ENCODE data around the gene MRPS12. TPM values are rescaled to one million over a fixed set of nuclear protein-coding genes. Genes with fewer than 3 reads are reported as not detected.
A peak's percentile ranks its signal among the peaks of the same experiment; 100 is the strongest.
"Not testable (repeated sequence)": the region's sequence is repeated elsewhere in the genome, so short reads cannot be mapped to it uniquely, and the experiment has no call there.

The MRPS12 gene
- 112 and 122 TPM in 2 replicates for total RNA-seq

DNA sequence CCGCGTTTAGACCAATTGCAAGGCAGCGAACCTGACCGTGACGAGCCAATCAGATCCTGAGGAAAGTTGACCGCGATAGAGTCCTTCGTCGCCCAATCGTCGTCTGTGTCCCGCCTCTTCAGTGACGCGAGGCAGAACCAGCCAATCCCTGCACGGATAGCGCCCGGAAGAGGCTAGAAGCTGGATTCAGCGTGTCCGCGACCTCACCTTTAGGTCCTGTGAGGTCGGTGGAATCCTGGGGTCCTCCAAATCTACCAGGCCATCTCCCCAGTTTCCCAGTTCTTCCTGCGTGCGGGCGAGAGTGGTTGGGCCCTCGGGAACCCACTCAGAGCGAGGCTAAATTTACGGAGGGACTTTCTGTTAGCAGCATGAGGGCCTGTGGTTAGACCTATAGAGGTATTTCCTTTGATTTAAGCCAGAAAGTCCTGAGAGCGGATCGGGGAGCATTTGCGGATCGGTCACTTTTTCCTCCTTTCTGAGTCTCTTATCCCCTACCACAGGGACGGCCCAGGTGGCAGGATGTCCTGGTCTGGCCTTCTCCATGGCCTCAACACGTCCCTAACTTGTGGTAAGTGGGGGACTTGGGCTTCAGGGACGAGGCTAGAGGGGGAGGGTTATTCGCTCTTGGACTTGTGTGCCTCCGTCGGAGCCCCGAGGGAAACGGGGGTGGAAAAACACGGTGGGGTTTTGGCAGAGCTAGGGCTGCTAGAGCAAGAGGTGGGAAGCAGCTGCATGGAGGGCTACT, at the start of gene MRPS12:
TSS of gene MRPS12 (plus strand) at position 169 of the 745 bp plus-strand sequence. CDS start at position 520, 351 bp downstream.
- no peaks in the 10 kb centered on the region for H3K27me3 Mint-ChIP-seq
- H3K9me3 Mint-ChIP-seq: peaks cover 3% of the 10 kb centered on the region
- peaks cover 25% of the 10 kb centered on the region for H3K4me1 Mint-ChIP-seq
- peak within 1 kb of the TSS; percentile 96 for H3K27ac Mint-ChIP-seq
- H3K4me3 Mint-ChIP-seq: peak within 1 kb of the TSS; percentile 96
- peaks cover 43% of the 10 kb centered on the region for H3K36me3 Mint-ChIP-seq (ENCODE audit: low read depth)
- intact Hi-C loops (cut with micrococcal nuclease): loop anchor here (1.0 to 5.0 kb wide), 7 partner anchors 32 to 528 kb away; partner anchors contain the start of genes ECH1, FAM98C, MED29 and NFKBIB
- peak; percentile 99 for DNase-seq

- DNase-seq: no peak
These were observed 47.5 kb upstream of the MRPS12 start for GRCh38 chr19:38883286-38883685.

DNA sequence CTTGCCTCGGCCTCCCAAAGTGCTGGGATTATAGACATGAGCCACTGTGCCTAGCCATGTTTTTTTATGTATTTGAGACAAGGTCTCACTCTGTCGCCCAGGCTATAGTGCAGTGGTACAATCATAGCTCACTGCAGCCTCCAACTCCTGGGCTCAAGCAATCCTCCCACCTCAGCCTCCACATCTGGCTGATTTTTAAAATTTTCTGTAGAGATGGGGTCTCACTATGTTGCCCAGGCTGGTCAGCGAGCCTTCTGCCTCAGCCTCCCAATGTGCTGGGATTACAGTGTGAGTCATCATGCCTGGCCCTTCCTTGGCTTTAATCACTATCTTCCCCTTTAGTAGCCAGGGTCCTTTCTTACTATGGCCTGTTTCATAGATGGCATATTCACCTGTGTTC, 46.1 kb upstream of the MRPS12 start:
- H3K36me3 Mint-ChIP-seq (ENCODE audit: low read depth); H3K4me1 Mint-ChIP-seq; H3K27me3 Mint-ChIP-seq; H3K4me3 Mint-ChIP-seq; H3K9me3 Mint-ChIP-seq; intact Hi-C loops (cut with micrococcal nuclease); H3K27ac Mint-ChIP-seq; DNase-seq: not testable (repeated sequence)

More at GRCh38 chr19:38883286-38883685, 47.5 kb upstream of the MRPS12 start:
- Mint-ChIP-seq H3K4me3 (no peak overlapping the region), H3K9me3 (no peaks in the 10 kb centered on the region), H3K27me3 (no peaks in the 10 kb centered on the region), H3K36me3 (ENCODE audit: low read depth) (peaks cover 12% of the 10 kb centered on the region), H3K4me1 (peaks cover 6% of the 10 kb centered on the region), H3K27ac (peak overlapping the region; percentile 47)
- intact Hi-C loops (cut with micrococcal nuclease): no loop called here

DNA sequence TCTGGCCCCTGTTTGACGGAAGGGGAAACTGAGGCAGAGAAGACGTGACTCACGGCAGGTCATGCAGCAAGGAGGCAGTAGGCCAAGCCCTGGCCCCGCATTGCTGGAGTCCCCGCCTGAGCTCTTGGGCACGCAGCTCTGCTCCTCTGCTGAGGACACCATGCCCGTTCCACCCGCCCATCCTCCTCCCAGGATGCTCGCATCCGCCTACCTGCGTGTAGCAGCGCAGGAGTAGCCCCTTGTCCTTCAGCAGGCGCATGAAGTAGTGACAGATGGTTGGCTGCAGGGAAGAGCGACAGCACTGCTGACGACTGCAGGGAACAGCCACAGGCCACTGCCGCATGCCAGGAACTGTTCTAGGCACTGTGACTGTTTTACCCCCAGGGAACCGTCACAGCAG, 41.9 kb upstream of the MRPS12 start:
- Mint-ChIP-seq H3K9me3 (no peaks in the 10 kb centered on the region), H3K4me3 (no peak overlapping the region), H3K36me3 (ENCODE audit: low read depth) (peaks cover 6% of the 10 kb centered on the region), H3K27me3 (no peaks in the 10 kb centered on the region), H3K4me1 (no peaks in the 10 kb centered on the region), H3K27ac (no peak overlapping the region)
- no peak for DNase-seq
- intact Hi-C loops (cut with micrococcal nuclease): no loop called here

DNA sequence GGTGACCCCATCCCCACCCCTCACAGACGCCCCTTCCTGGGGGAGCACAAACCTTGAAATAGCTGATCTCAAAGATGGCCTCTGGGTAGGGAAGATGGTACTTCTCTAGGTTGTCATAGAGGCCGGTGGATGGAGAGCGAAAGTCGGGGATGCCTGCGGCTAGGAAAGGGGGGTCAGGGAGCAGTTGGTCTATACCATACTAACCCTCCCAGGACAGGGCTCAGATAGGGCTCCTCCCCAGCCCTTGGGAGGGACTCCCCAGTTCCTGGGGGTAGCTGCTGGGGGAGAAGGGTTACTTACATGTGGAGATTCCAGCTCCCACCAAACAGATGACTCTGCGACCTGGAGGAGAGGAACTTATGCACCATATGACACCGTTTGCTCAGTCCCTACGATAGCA, 40.9 kb upstream of the MRPS12 start:
- Mint-ChIP-seq H3K36me3 (ENCODE audit: low read depth) (peaks cover 9% of the 10 kb centered on the region), H3K9me3 (no peaks in the 10 kb centered on the region), H3K4me3 (no peak overlapping the region), H3K4me1 (peaks cover 2% of the 10 kb centered on the region), H3K27ac (no peak overlapping the region), H3K27me3 (no peaks in the 10 kb centered on the region)
- intact Hi-C loops (cut with micrococcal nuclease): loop anchor here (10.0 kb wide), 1 partner anchor 485 kb away; the partner anchor contains the start of gene FAM98C
- DNase-seq: no peak

DNA sequence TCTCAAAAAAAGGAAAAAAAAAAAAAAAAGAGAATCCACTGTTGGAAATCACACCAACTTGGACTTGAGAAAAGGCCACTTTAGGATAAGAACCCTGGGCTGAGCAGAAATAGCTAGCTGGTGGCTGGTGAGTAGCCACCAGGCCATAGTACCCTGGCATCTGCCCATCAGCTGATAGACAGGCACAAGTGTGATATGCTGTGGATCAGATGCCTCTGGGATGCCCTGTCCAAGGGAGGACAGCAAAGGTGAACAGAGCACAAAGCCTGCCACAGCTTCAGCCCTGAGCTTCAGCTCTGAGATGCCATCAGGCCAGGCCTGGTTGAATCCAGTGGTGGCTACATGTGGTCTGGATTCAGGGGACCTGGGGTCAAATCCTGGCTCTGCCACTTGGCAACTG, 40.1 kb upstream of the MRPS12 start:
- H3K4me3 Mint-ChIP-seq: no peak overlapping the region
- no peaks in the 10 kb centered on the region for H3K9me3 Mint-ChIP-seq
- H3K27ac Mint-ChIP-seq: no peak overlapping the region
- H3K4me1 Mint-ChIP-seq: peaks cover 2% of the 10 kb centered on the region
- no peaks in the 10 kb centered on the region for H3K27me3 Mint-ChIP-seq
- peaks cover 9% of the 10 kb centered on the region for H3K36me3 Mint-ChIP-seq (ENCODE audit: low read depth)
- intact Hi-C loops (cut with micrococcal nuclease): loop anchor here (10.0 kb wide), 1 partner anchor 486 kb away; the partner anchor contains the start of gene FAM98C
- DNase-seq: no peak

DNA sequence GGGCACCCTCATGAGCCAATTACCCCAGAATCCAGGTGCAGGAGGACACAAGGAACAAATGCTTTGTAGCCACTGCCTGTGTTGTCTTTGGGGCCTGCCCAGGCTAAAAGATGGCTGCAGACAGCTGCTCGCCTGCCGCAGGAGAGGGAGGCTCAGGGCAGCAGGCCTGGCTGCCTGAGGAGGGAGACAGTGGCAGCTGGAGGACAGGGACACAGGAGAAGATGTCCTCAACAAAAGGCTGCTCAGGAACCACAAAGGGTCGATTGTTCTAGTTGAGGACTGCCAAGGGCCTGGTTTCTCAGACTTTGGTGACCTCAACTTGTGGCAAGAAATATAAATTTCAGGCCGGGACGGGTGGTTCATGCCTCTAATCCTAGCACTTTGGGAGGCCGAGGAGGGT, 39.0 kb upstream of the MRPS12 start:
- no peaks in the 10 kb centered on the region for H3K9me3 Mint-ChIP-seq
- H3K4me3 Mint-ChIP-seq: no peak overlapping the region
- H3K36me3 Mint-ChIP-seq (ENCODE audit: low read depth): peaks cover 9% of the 10 kb centered on the region
- H3K4me1 Mint-ChIP-seq: peaks cover 2% of the 10 kb centered on the region
- no peak for DNase-seq
- no peaks in the 10 kb centered on the region for H3K27me3 Mint-ChIP-seq
- H3K27ac Mint-ChIP-seq: no peak overlapping the region
- intact Hi-C loops (cut with micrococcal nuclease): loop anchor here (10.0 kb wide), 1 partner anchor 487 kb away; the partner anchor contains the start of gene FAM98C

DNA sequence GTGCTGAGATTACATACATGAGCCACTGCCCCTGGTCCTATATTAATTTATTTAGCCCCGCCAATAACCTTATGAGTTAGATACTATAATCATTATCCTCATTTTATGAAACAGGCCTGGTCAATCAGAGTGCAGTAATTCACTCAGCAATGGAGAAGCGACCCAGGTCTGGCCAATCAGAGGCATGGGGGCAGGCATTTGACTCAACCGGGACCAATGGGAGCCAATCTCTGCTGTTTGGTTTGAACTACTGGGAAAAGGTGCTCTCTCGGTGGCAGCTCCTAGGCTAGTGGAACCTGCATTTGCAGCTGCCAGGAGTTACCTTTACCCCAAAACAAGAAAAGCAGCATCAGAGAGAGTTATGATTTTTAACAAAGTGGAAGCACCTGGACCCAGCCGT, 37.9 kb upstream of the MRPS12 start:
- Mint-ChIP-seq H3K27ac (no peak overlapping the region), H3K9me3 (no peaks in the 10 kb centered on the region), H3K4me1 (peaks cover 8% of the 10 kb centered on the region), H3K27me3 (no peaks in the 10 kb centered on the region), H3K36me3 (ENCODE audit: low read depth) (peaks cover 9% of the 10 kb centered on the region), H3K4me3 (no peak overlapping the region)
- intact Hi-C loops (cut with micrococcal nuclease): loop anchor here (10.0 kb wide), 1 partner anchor 488 kb away; the partner anchor contains the start of gene FAM98C
- DNase-seq: no peak

DNA sequence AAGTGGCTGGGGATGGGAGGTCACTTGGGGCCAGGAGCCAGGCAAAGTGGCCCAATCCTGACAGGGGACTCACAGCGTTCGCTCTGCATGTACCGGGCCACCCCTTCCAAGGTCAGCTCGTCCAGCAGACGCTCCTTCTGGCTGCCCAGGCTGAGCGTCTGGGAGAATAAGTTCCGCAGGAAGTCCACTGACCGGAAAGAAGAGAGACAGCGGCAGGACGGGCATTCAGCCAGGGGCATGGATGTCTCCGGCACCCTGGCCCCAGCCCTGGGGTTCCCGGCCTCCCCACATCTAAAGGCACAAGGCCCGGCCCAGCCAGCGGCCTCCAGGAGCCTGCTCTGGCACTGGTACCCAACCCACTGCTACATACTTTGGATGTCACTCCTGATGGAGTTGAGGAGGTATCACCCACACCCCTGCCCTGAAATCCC, 37.4 kb upstream of the MRPS12 start:
- Mint-ChIP-seq H3K27ac (no peak overlapping the region), H3K4me1 (peaks cover 13% of the 10 kb centered on the region), H3K36me3 (ENCODE audit: low read depth) (peaks cover 9% of the 10 kb centered on the region), H3K9me3 (no peaks in the 10 kb centered on the region), H3K4me3 (no peak overlapping the region), H3K27me3 (no peaks in the 10 kb centered on the region)
- intact Hi-C loops (cut with micrococcal nuclease): loop anchor here (10.0 kb wide), 1 partner anchor 489 kb away; the partner anchor contains the start of gene FAM98C
- no peak for DNase-seq

DNA sequence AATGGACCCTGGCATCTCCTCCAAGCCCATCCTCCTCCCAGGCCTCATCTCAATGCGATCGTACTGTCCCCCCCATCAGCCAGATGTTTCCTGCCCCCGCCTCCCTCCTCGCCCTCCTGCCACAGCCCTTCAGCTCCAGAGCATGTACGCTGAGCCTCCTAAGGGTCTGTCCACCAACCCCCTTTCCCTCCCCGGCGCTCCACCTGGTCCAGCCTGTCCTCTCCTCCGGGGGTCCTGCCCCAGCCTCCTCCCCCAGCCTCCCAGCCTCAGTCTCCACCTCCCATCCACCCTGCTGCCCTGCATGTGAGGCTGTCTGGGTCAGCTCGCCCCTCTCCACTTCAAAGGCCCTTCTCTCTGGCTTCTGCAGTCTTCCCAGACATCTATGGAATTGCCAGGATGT, 35.8 kb upstream of the MRPS12 start:
- Mint-ChIP-seq H3K27ac (no peak overlapping the region), H3K4me1 (peaks cover 23% of the 10 kb centered on the region), H3K9me3 (no peaks in the 10 kb centered on the region), H3K27me3 (no peaks in the 10 kb centered on the region), H3K4me3 (no peak overlapping the region), H3K36me3 (ENCODE audit: low read depth) (peaks cover 8% of the 10 kb centered on the region)
- intact Hi-C loops (cut with micrococcal nuclease): loop anchor here (5.0 to 10.0 kb wide), 2 partner anchors 490 to 558 kb away; partner anchors contain the start of genes CATSPERG and FAM98C
- DNase-seq: no peak

- Mint-ChIP-seq H3K27me3 (no peaks in the 10 kb centered on the region), H3K27ac (peak overlapping the region; percentile 95), H3K4me3 (peak overlapping the region; percentile 93), H3K9me3 (no peaks in the 10 kb centered on the region), H3K4me1 (peaks cover 35% of the 10 kb centered on the region), H3K36me3 (ENCODE audit: low read depth) (peaks cover 17% of the 10 kb centered on the region)
- intact Hi-C loops (cut with micrococcal nuclease): loop anchor here (1.0 to 10.0 kb wide), 5 partner anchors 21 to 562 kb away; partner anchors contain the start of genes CATSPERG, FAM98C, MRPS12 and RINL
- DNase-seq: no peak
These were observed 31.8 kb upstream of the MRPS12 start for GRCh38 chr19:38898788-38899446.

GRCh38 chr19:38899447-38900201, 31.1 kb upstream of the MRPS12 start, which contains the start of the genes NFKBIB and SIRT2:
NFKBIB (plus strand) TSS chr19:38899969; CDS start chr19:38900033, 64 bp downstream.
SIRT2 (minus strand) TSS chr19:38899618; CDS start chr19:38899521, 97 bp downstream.
- Mint-ChIP-seq H3K27ac (peak within 1 kb of the TSS; percentile 95), H3K4me1 (peaks cover 37% of the 10 kb centered on the region), H3K4me3 (peak within 1 kb of the TSS; percentile 93), H3K36me3 (ENCODE audit: low read depth) (peaks cover 23% of the 10 kb centered on the region), H3K27me3 (no peaks in the 10 kb centered on the region), H3K9me3 (no peaks in the 10 kb centered on the region)
- DNase-seq: peak; percentile 100
- intact Hi-C loops (cut with micrococcal nuclease): loop anchor here (1.0 to 10.0 kb wide), 5 partner anchors 21 to 562 kb away; partner anchors contain the start of genes CATSPERG, FAM98C, MRPS12 and RINL

DNA sequence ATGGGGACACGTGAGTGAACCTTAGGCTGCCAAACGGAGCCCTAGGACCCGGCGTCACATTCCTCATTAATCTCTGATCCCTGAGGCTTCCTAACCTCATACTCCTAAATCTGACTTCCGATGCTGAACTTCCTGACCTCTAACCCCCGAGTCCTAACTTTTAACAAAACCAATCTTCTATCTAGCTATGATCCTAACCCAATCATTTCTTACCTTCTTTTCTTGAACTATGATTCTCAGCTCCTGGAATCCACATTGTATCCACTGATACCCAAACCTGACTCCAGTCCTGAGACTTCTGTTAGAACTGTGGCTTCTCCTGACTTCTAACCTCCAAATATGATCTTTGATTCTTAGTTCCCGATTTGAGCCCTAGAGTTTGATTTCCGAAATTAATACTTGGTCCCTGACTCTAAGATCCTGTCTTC, 30.5 kb upstream of the MRPS12 start:
- H3K36me3 Mint-ChIP-seq (ENCODE audit: low read depth): peaks cover 26% of the 10 kb centered on the region
- H3K9me3 Mint-ChIP-seq: no peaks in the 10 kb centered on the region
- peaks cover 35% of the 10 kb centered on the region for H3K4me1 Mint-ChIP-seq
- intact Hi-C loops (cut with micrococcal nuclease): no loop called here
- no peaks in the 10 kb centered on the region for H3K27me3 Mint-ChIP-seq
- H3K27ac Mint-ChIP-seq: peak overlapping the region; percentile 86
- no peak for DNase-seq
- H3K4me3 Mint-ChIP-seq: peak overlapping the region; percentile 93

Data from activated CD4-positive, alpha-beta T cell treated with anti-CD3 and anti-CD28 coated beads, Interleukin-2, amount 10 ng/mL, durations not matched to agents 24 days and 14 days (primary cell).